ENCODE results near the gene STK32B. TPM values are rescaled to one million over a fixed set of nuclear protein-coding genes. Genes with fewer than 3 reads are reported as not detected.

The STK32B gene
- polyA plus RNA-seq, 1 of the 3 experiments (the other 2 are of a cell fraction): 0.20 TPM

DNA sequence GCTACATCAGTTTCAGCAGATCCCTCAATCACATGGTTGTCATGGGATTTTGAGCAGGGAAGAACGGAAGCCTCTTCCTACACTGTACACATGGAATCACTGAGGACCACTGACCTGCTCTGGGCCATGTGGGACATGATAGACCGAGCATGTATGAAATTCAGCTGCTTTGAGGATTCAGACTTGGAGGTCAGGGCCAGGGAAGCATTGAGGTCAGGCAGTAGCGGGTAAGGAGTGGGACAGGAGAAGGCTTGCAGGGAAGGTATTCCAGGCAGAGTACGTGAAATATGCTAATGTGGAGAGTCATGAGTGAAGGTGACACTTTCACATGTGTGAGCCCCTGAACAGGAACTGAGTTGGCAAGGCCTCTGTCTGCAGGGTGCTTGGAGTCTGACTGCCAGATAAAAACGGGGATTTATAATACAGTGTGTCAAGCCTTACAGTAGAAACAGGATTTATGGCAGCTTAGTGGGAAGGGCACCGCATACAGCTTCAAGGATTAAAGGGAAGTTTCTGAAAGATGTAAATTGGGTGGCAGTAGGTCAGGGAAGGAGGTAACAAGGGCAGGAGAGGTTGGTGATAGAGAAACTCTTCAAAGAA lies 111.7 kb downstream of the STK32B start:
- no peaks in the 10 kb centered on the region for H4K20me1 ChIP-seq (ENCODE audit: insufficient read depth)

DNA sequence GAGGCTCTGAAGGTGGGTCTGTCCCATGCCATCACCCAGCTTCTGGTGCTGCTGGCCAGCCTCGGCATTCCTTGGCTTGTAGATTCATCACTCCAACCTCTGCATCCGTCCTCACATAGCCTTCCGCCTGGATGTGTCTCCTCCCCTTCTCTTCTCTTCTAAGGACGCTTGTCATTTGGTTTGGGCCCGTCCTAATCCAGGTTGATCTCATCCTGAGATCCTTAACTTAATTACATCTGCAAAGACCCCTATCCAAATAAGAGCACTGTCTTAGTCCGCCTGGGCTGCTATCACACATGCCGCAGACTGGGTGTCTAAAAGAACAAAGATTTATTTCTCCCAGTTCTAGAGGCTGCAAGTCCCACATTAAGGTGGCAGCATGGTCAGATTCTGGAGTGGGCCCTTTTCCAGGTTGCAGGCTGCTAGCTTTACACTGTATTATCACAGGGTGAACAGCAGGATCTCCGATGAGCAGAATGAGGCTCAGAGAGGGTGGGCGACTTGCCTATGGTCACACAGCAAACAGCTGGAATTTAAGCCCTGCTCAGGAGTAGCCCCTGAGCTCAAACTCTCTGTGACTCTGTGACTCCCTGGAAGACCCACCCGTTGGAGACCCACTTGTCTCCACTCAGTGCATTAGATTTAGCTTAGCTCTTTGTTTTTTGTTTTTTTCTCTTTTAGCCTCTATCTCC lies 113.1 kb downstream of the STK32B start:
- DNase-seq: no peak
- whole genome bisulfite sequencing (ENCODE audit: low lambda C conversion rate): 30% methylated on average over 10 of the region's 10 CpGs

More for the DNA sequence above, 111.7 kb downstream of the STK32B start:
- WGBS (ENCODE audit: low lambda C conversion rate): 6% methylated on average over 6 of the region's 6 CpGs
- DNase-seq: no peak
- H3K36me3 ChIP-seq (replicated peaks in 1 of 2; ENCODE audit: control insufficient read depth in 1 of 2, insufficient read depth in 2 of 2, low read length in 1 of 2): no peaks in the 10 kb centered on the region
- no peak for TF ChIP-seq NRF1 (IDR thresholded peaks at IDR 0.05; ENCODE audit: low read depth, low read length)
- no peak overlapping the region for H3K9ac ChIP-seq
- no peaks in the 10 kb centered on the region for H3K9me3 ChIP-seq
- H3K4me2 ChIP-seq: no peak overlapping the region
- H3K79me2 ChIP-seq (ENCODE audit: insufficient read depth): no peaks in the 10 kb centered on the region
- H3K4me3 ChIP-seq (ENCODE audit: low read depth in 2 of 2, low read length in 1 of 2): no peak overlapping the region
- POLR2A ChIA-PET: no interaction called here
- no peak overlapping the region for H3K27ac ChIP-seq (ENCODE audit: low read depth in 2 of 2, low read length in 1 of 2)
- H3K4me1 ChIP-seq (ENCODE audit: control insufficient read depth in 1 of 2, insufficient read depth in 2 of 2, low read depth in 1 of 2, low read length in 1 of 2): peaks cover 0 to 14% of the 10 kb centered on the region in 2 experiments; a peak in 1 of 4 replicates
- no peaks in the 10 kb centered on the region for H3K9me2 ChIP-seq
- CTCF ChIA-PET: interaction anchor here (1.0 kb wide), 1 partner anchor 114 kb away, joined by 3 read pairs; no protein-coding TSS in a partner anchor
- no peak overlapping the region for H2AFZ ChIP-seq (ENCODE audit: low read depth)
- peaks cover 12% of the 10 kb centered on the region; the same call in 1 of the 2 replicates for H3K27me3 ChIP-seq (ENCODE audit: insufficient read depth)
- no peaks in the 10 kb centered on the region for H3F3A ChIP-seq (replicated peaks; ENCODE audit: insufficient read depth)

More for the DNA sequence above, 113.1 kb downstream of the STK32B start:
- no peaks in the 10 kb centered on the region for H4K20me1 ChIP-seq (ENCODE audit: insufficient read depth)
- no peak overlapping the region for H3K9ac ChIP-seq
- H3F3A ChIP-seq (replicated peaks; ENCODE audit: insufficient read depth): no peaks in the 10 kb centered on the region
- H3K4me1 ChIP-seq (ENCODE audit: control insufficient read depth in 1 of 2, insufficient read depth in 2 of 2, low read depth in 1 of 2, low read length in 1 of 2): peaks cover 0 to 14% of the 10 kb centered on the region in 2 experiments; a peak in 1 of 4 replicates
- H3K9me3 ChIP-seq: no peaks in the 10 kb centered on the region
- H3K79me2 ChIP-seq (ENCODE audit: insufficient read depth): no peaks in the 10 kb centered on the region
- ChIA-PET POLR2A (no interaction called here), CTCF (interaction anchor here (1.1 kb wide), 1 partner anchor 236 kb away, joined by 3 read pairs; no protein-coding TSS in a partner anchor)
- H3K27ac ChIP-seq (ENCODE audit: low read depth in 2 of 2, low read length in 1 of 2): no peak overlapping the region
- H3K9me2 ChIP-seq: no peaks in the 10 kb centered on the region
- H3K36me3 ChIP-seq (replicated peaks in 1 of 2; ENCODE audit: control insufficient read depth in 1 of 2, insufficient read depth in 2 of 2, low read length in 1 of 2): no peaks in the 10 kb centered on the region
- TF ChIP-seq USF2 (IDR thresholded peaks at IDR 0.05; ENCODE audit: borderline replicate concordance, low read depth, low read length) (no peak), RAD21 (IDR thresholded peaks at IDR 0.05; ENCODE audit: low read length) (no peak), SMC3 (IDR thresholded peaks at IDR 0.05; ENCODE audit: low read depth, low read length) (no peak), EP300 (IDR thresholded peaks at IDR 0.05; ENCODE audit: borderline replicate concordance in 1 of 2, low read depth in 1 of 2, low read length in 1 of 2) (no peak), FOXM1 (IDR thresholded peaks at IDR 0.05; ENCODE audit: low read depth) (no peak), RFX5 (IDR thresholded peaks at IDR 0.05; ENCODE audit: low read length) (no peak), MEF2A (IDR thresholded peaks at IDR 0.05; ENCODE audit: borderline replicate concordance, low read depth) (no peak), MAX (IDR thresholded peaks at IDR 0.05; ENCODE audit: low read depth) (no peak), POLR2AphosphoS5 (IDR thresholded peaks at IDR 0.05; ENCODE audit: low read depth, low read length) (no peak), TAF1 (IDR thresholded peaks at IDR 0.05; ENCODE audit: borderline replicate concordance, low read depth, low read length) (no peak), SIN3A (IDR thresholded peaks at IDR 0.05; ENCODE audit: borderline replicate concordance, low read depth, low read length) (no peak), NRF1 (IDR thresholded peaks at IDR 0.05; ENCODE audit: low read depth, low read length) (no peak), NFIC (IDR thresholded peaks at IDR 0.05; ENCODE audit: borderline replicate concordance) (no peak)
- TF ChIP-seq, protein P1, sequence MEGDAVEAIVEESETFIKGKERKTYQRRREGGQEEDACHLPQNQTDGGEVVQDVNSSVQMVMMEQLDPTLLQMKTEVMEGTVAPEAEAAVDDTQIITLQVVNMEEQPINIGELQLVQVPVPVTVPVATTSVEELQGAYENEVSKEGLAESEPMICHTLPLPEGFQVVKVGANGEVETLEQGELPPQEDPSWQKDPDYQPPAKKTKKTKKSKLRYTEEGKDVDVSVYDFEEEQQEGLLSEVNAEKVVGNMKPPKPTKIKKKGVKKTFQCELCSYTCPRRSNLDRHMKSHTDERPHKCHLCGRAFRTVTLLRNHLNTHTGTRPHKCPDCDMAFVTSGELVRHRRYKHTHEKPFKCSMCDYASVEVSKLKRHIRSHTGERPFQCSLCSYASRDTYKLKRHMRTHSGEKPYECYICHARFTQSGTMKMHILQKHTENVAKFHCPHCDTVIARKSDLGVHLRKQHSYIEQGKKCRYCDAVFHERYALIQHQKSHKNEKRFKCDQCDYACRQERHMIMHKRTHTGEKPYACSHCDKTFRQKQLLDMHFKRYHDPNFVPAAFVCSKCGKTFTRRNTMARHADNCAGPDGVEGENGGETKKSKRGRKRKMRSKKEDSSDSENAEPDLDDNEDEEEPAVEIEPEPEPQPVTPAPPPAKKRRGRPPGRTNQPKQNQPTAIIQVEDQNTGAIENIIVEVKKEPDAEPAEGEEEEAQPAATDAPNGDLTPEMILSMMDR (IDR thresholded peaks at IDR 0.05): no peak
- peaks cover 5% of the 10 kb centered on the region; the same call in 1 of the 2 replicates for H3K27me3 ChIP-seq (ENCODE audit: insufficient read depth)
- no peak overlapping the region for H3K4me3 ChIP-seq (ENCODE audit: low read depth in 2 of 2, low read length in 1 of 2)
- no peak overlapping the region for H2AFZ ChIP-seq (ENCODE audit: low read depth)
- no peak overlapping the region for H3K4me2 ChIP-seq

Data from SK-N-SH (cell line).